GM12872 (cell line): Measurements from ENCODE around the gene ALDH1L1.

ENCODE experiments used
- TF ChIP-seq, protein P1 (sequence below): IDR thresholded peaks from 3 replicates; pipeline ENCODE4 v1.5.1; 2011; ENCODE audit warnings: low read depth, mild to moderate bottlenecking, low read length, moderate library complexity; ENCODE audit not compliant: insufficient read depth

ALDH1L1 gene

DNA sequence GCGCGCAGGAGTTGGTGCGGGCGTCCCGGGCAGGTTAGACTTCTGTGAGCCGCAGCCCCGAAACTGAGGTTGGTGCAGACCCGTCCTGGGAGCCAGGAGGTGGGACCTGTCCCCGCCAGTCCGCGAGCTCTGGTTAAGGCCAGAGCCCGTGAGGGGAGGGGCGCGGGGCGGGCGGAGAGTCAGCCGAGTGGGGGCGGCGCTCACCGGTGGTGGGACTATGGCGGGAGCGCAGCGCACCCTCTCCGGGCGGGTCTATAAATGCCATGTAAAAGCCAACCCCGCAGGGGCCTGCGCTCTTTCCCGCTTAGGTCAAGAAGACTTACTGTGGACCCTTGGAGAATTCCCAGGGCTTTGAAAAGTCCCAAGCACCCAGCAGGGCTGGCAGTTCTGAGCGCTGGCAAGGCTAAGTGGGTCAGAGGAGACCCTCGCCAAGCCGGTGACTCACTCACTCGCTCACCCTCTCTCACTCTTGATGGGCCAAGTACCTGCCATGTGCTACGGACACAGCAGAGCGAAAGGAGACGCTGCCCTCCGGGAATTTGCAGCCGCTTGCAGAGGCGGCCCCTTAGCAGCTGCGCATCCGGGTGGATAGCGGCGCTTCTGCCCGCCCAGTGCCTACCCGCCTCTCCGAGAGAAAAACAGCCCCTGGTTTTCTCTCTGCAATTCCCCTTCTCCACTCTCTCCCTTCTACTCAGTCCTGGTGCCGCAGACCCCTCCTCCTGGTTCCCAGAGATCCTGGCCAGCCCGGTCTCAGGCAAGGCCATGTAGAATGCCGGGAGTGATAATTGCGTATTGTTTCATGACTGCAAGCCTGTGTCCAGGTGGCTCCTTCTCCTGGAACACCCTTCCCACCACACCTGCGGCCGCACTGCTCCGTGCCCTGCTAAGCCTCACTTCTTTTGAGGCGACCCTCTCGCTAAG, at the start of gene ALDH1L1:
Gene ALDH1L1, minus strand, starts transcription at position 110 of the 921 bp plus-strand sequence. CDS start 19,607 bp downstream, outside the sequence.
- TF ChIP-seq, protein P1, sequence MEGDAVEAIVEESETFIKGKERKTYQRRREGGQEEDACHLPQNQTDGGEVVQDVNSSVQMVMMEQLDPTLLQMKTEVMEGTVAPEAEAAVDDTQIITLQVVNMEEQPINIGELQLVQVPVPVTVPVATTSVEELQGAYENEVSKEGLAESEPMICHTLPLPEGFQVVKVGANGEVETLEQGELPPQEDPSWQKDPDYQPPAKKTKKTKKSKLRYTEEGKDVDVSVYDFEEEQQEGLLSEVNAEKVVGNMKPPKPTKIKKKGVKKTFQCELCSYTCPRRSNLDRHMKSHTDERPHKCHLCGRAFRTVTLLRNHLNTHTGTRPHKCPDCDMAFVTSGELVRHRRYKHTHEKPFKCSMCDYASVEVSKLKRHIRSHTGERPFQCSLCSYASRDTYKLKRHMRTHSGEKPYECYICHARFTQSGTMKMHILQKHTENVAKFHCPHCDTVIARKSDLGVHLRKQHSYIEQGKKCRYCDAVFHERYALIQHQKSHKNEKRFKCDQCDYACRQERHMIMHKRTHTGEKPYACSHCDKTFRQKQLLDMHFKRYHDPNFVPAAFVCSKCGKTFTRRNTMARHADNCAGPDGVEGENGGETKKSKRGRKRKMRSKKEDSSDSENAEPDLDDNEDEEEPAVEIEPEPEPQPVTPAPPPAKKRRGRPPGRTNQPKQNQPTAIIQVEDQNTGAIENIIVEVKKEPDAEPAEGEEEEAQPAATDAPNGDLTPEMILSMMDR = no peak

DNA sequence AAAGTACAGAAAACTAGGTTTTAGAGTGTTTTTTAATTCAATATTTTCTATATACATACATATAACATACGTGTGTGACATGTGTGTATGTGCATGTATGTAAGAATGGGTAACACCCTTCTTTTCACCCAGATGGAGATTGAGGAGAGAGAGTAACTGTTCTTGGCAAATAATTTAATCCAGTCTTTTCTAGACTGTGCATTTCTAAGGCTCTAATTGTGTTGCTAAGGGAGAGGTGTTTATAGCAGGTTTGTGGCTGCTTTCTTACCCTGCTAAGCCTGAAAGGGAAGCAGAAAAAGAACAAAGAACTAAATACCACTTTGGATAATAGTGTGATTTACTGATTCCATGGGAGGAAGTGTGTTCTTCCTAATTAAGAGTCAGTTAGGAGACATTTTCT, 46.0 kb upstream of the ALDH1L1 start:
- TF ChIP-seq, protein P1 = no peak

DNA sequence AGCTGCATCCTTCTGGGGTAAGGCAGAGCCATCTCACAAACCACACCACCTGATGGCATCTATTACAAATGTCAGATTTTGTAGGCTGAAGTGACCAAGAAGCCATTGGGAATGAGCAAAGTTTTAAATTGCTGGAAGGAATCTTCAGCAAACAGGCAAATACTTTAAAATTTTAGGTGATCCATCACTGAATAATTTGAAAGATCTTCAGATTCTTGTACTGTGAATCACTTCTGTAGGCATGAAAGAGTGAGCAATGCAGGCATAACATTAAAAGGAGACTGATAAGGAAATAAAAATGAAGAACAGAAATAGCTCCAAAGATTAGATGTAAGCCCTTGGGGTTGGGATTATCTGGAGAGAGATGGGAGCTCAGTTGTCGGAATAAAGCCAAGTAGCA, 36.0 kb upstream of the ALDH1L1 start:
- TF ChIP-seq, protein P1 = no peak

DNA sequence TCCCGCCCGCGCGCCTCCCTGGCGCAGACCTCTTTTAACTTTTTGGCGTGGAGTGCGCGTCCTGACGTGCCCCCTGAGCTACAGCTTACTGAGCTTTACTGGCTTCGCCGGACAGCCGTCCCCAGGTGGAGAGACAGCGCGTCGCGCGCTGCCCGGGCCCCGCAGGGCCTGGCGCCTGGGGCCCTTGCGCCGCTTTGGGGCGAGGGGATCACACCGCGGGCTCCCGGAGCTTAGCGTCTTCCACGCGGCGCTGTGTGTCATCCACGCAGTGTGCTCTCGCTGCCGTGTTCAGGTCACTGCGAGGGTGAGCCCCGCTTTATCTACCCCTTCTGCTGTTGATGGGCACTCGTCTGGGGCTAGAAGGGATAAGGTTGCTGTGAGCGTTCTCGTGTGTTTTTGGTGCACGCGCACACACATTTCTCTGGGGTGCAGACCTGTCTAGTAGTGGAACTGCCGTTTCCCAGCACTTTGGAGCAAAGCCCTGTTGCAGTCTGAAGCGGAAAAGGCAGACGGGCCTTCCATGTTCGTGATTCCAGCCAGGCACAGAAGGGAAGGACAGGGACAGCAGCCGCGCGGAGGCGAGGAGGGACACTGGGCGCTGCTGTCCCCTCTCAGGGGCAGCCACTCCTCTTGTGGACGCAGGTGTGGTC, 33.1 kb upstream of the ALDH1L1 start:
- TF ChIP-seq, protein P1 = no peak

DNA sequence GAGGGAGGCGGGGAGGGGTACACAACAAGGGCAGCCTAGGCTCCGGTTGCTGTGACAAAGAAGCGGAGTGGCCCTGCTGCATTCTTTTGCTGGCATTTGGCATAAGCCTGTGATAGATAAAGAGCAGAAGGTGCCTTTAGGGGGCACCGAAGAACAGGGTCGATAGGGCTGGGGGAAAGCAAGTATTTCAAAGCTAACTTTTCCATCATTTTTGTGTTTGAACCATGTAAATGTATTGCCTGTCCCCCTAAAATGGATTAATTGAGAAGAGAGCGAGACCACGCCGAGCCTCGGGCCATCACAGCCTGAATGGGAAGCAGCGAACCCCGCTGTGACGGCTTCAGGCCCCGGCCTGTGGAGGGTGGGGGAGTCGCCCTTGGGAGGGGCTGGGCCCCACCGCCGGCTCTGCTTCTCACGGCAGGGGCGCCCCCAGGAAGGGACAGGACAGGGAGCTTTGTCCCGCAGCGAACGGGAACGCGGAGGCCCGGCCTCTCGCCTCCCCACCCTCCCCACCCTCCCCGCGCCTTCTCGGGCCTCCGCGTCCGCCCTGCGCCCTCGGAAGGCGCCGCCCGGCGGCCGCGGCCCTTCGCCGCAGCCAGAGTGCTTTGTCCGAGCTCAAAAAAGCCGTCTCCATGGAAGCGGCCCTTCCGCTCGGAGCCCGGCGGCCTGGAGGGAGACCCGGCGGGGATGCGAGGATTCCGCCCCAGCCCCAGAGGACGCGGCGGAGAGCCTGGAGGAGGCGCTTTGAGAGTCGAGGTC, 32.4 kb upstream of the ALDH1L1 start:
- TF ChIP-seq, protein P1 = no peak

DNA sequence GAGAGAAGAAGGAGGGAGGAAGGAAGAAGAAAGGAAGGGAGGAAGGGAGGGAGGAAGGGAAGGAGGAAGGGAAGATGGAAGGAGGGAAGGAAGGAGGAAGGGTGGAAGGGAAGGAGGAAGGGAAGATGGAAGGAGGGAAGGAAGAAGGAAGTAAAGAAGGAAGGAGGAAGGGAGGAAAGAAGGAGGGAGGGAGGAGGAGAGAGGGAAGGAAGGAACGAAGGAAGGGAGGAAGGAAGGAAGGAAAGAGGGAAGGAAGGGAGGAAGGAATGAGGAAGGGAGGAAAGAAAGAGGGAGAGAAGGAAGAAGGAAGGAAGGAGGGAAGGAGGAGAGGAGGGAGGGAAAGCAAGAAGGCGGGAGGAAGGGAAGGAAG, 31.8 kb upstream of the ALDH1L1 start:
- TF ChIP-seq, protein P1 = no peak

DNA sequence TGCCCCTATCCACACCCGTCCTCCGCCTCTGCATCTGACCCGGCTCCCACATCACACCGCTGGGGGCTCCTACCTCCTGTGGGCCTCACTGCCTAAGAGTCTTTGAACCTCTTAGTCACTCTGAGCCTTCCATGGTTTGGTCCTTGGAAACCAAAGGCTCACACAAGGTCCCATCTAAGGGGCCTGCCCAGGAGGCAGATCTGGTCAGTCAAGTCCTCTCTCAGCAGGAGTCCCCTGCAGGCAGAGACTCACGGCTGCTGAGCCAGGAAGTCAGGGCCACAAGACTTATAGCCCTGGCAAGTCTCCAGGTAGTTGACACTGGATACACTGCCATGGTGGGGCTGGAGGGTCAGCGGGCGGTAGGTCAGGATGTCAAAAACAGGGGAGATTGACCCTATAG, 31.2 kb upstream of the ALDH1L1 start:
- TF ChIP-seq, protein P1 = no peak
